Panc1 (cell line): Measurements from ENCODE around the gene NME5. TPM values are rescaled to one million over a fixed set of nuclear protein-coding genes. Genes with fewer than 3 reads are reported as not detected.

Source experiments
- ATAC-seq: fragments of 200-7000 bp; cut with Tn5 transposase; 2 replicates; pipeline ENCODE4 v1.9.1; 2020; ENCODE audit warnings: mild to moderate bottlenecking, moderate library complexity
- BruUV-seq: library from RNA; stranded (reverse); fragments of 400-500 nt; replicated peaks from 2 replicates; lab custom pipeline; 2021; lab: Mats Ljungman, UMichigan
- CTCF ChIA-PET: fragments of 300-600 bp; sonication (Branson Sonifier 250); formaldehyde crosslinking; loops from one replicate; lab custom pipeline; 2022; ENCODE audit warnings: antibody characterized with exemption; lab: Charles Lee
- POLR2A ChIA-PET: fragments of 300-600 bp; sonication (Branson Sonifier 250); formaldehyde crosslinking; loops from one replicate; lab custom pipeline; 2022; ENCODE audit warnings: antibody characterized with exemption; lab: Charles Lee
- DNase-seq: peaks from one replicate; pipeline ENCODE4 v3.0.0-alpha.2; 2010; ENCODE audit warnings: low read depth, low spot score
- H3K27ac ChIP-seq: 2 replicates; pipeline ENCODE4 v1.5.1; 2011; ENCODE audit warnings: mild to moderate bottlenecking, low read length, inconsistent platforms
- H3K27me3 ChIP-seq: fragments of 200-500 bp; sonication (Bioruptor generic); 2 replicates; pipeline ENCODE4 v1.6.0; 2014; ENCODE audit warnings: low read length, inconsistent platforms; ENCODE audit not compliant: control insufficient read depth, insufficient read depth
- H3K36me3 ChIP-seq: fragments of 200-500 bp; sonication (Bioruptor generic); 2 replicates; pipeline ENCODE4 v1.5.1; 2014; ENCODE audit warnings: inconsistent platforms, mild to moderate bottlenecking, low read length, moderate library complexity; ENCODE audit not compliant: control insufficient read depth, insufficient read depth
- H3K4me1 ChIP-seq: 2 replicates; pipeline ENCODE4 v1.5.1; 2011; ENCODE audit warnings: inconsistent platforms, mild to moderate bottlenecking, low read length, moderate library complexity; ENCODE audit not compliant: control insufficient read depth, insufficient read depth
- H3K4me3 ChIP-seq, 2 experiments: 2 replicates each; pipeline ENCODE4 v1.5.1; 2011 to 2012; ENCODE audit warnings: low read depth in 2 of 2, low read length in 2 of 2, mild to moderate bottlenecking in 2 of 2, inconsistent platforms in 1 of 2, moderate library complexity in 1 of 2
- H3K9me3 ChIP-seq: fragments of 200-500 bp; sonication (Bioruptor generic); 2 replicates; pipeline ENCODE4 v1.5.1; 2014; ENCODE audit warnings: low read depth, mild to moderate bottlenecking, inconsistent platforms, low read length, moderate library complexity; ENCODE audit not compliant: control insufficient read depth, insufficient read depth
- POLR2AphosphoS5 ChIP-seq: IDR thresholded peaks from 2 replicates; pipeline ENCODE4 v1.6.1; 2012; ENCODE audit warnings: mild to moderate bottlenecking, low read depth, low read length, moderate library complexity
- SIN3A ChIP-seq: IDR thresholded peaks from 2 replicates; pipeline ENCODE4 v1.6.1; 2012; ENCODE audit warnings: low read depth, mild to moderate bottlenecking, low read length, moderate library complexity, borderline replicate concordance; ENCODE audit not compliant: insufficient read depth
- TCF7L2 ChIP-seq: IDR thresholded peaks from 2 replicates; pipeline ENCODE4 v1.6.1; 2011; ENCODE audit warnings: mild to moderate bottlenecking, low read depth, low read length, inconsistent platforms
- in situ Hi-C: cut with HindIII; loops from 2 replicates; pipeline ENCODE4 v1.10.0; 2016; ENCODE audit warnings: low sequenced_read_pairs, low pct_unique_long_range_greater_than_20kb
- intact Hi-C: fragments of 100-400 bp; cut with micrococcal nuclease; formaldehyde crosslinking; loops from one replicate; pipeline ENCODE4 v1.10.0; 2022; ENCODE audit not compliant: unreplicated experiment
- total RNA-seq: library from RNA; stranded (reverse); gene quantifications from one replicate; pipeline ENCODE4 v1.2.1, GENCODE V29; 2021; ENCODE audit not compliant: unreplicated experiment
- TF ChIP-seq, protein P1 (sequence below), 2 experiments: IDR thresholded peaks; 2 replicates each; pipeline ENCODE4 v1.6.1; 2011 to 2012; ENCODE audit warnings: low read depth in 2 of 2, control low read depth in 1 of 2, low read length in 1 of 2, mild to moderate bottlenecking in 1 of 2, moderate library complexity in 1 of 2; ENCODE audit not compliant: insufficient read depth in 1 of 2
- TF ChIP-seq, protein P2 (sequence below): fragments of 450-650 bp; IDR thresholded peaks from 2 replicates; pipeline ENCODE4 v1.5.1; 2017; ENCODE audit warnings: mild to moderate bottlenecking

NME5 gene
- total RNA-seq, 1 experiment from 2014 or later = 1.7 TPM

DNA sequence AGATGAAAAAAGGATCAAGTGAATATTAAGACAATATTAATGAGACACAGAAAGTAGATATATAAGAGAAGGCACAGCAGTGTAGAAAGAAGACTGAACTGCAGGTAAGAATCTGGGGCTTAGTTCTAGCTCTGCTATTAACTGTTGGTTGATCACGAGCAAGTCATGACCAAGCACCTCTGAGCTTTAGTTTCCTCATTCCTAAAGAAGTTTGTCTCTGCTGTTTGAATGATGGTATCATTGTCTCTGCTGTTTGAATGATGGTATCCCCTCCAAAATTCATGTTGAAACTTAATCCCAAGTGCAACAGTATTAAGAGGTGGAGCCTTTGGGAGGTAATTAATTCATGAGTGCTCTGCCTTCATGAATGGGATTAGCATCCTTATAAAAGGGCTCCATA, 2.5 kb upstream of the NME5 start:
- intact Hi-C loops (no loop called here), in situ Hi-C loops (no loop called here)
- Histone ChIP-seq H3K9me3 (no peaks in the 10 kb centered on the region), H3K4me1 (peaks cover 4% of the 10 kb centered on the region; the same call in 1 of the 2 replicates), H3K27me3 (no peaks in the 10 kb centered on the region), H3K4me3 (no peak overlapping the region), H3K27ac (no peak overlapping the region), H3K36me3 (no peaks in the 10 kb centered on the region)
- DNase-seq (no peak), ATAC-seq (no peak)
- TF ChIP-seq, protein P1, sequence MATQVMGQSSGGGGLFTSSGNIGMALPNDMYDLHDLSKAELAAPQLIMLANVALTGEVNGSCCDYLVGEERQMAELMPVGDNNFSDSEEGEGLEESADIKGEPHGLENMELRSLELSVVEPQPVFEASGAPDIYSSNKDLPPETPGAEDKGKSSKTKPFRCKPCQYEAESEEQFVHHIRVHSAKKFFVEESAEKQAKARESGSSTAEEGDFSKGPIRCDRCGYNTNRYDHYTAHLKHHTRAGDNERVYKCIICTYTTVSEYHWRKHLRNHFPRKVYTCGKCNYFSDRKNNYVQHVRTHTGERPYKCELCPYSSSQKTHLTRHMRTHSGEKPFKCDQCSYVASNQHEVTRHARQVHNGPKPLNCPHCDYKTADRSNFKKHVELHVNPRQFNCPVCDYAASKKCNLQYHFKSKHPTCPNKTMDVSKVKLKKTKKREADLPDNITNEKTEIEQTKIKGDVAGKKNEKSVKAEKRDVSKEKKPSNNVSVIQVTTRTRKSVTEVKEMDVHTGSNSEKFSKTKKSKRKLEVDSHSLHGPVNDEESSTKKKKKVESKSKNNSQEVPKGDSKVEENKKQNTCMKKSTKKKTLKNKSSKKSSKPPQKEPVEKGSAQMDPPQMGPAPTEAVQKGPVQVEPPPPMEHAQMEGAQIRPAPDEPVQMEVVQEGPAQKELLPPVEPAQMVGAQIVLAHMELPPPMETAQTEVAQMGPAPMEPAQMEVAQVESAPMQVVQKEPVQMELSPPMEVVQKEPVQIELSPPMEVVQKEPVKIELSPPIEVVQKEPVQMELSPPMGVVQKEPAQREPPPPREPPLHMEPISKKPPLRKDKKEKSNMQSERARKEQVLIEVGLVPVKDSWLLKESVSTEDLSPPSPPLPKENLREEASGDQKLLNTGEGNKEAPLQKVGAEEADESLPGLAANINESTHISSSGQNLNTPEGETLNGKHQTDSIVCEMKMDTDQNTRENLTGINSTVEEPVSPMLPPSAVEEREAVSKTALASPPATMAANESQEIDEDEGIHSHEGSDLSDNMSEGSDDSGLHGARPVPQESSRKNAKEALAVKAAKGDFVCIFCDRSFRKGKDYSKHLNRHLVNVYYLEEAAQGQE (IDR thresholded peaks at IDR 0.05; ENCODE audit: insufficient read depth in 1 of 2, low read depth in 2 of 2, low read length in 1 of 2) = no peak
- TF ChIP-seq, protein P2, sequence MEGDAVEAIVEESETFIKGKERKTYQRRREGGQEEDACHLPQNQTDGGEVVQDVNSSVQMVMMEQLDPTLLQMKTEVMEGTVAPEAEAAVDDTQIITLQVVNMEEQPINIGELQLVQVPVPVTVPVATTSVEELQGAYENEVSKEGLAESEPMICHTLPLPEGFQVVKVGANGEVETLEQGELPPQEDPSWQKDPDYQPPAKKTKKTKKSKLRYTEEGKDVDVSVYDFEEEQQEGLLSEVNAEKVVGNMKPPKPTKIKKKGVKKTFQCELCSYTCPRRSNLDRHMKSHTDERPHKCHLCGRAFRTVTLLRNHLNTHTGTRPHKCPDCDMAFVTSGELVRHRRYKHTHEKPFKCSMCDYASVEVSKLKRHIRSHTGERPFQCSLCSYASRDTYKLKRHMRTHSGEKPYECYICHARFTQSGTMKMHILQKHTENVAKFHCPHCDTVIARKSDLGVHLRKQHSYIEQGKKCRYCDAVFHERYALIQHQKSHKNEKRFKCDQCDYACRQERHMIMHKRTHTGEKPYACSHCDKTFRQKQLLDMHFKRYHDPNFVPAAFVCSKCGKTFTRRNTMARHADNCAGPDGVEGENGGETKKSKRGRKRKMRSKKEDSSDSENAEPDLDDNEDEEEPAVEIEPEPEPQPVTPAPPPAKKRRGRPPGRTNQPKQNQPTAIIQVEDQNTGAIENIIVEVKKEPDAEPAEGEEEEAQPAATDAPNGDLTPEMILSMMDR = no peak
- no peak for TF ChIP-seq TCF7L2
- TF ChIP-seq POLR2AphosphoS5 = no peak
- no peak for TF ChIP-seq SIN3A
- CTCF ChIA-PET = no interaction called here
- BruUV-seq = no TSS peak
- POLR2A ChIA-PET = no interaction called here

DNA sequence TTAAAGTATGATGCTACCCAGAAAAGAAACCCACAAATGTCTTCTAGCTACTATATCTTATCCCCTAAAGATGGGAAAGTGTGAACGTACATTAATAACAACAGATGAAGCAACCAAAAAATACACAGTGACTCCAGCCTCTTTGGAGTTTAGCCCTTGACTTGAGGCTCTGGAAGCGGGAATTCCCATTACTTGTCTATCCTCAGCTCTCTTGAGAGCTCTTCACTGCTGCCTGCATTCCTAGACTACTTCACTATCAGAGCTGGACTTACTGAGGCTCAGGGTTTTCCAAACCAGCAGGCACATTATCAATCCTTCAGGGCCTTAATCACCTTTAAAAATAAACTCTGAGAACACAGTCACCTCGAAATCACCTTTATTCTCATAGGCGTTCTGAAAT, 1.0 kb upstream of the NME5 start:
- Histone ChIP-seq H3K36me3 (no peaks in the 10 kb centered on the region), H3K9me3 (no peaks in the 10 kb centered on the region), H3K4me3 (no peak overlapping the region), H3K27ac (no peak overlapping the region), H3K27me3 (no peaks in the 10 kb centered on the region), H3K4me1 (peaks cover 4% of the 10 kb centered on the region; the same call in 1 of the 2 replicates)
- in situ Hi-C loops = no loop called here
- ATAC-seq (no peak), DNase-seq (no peak)
- POLR2A ChIA-PET = no interaction called here
- intact Hi-C loops = no loop called here
- CTCF ChIA-PET = interaction anchor here (0.5 to 0.6 kb wide), 2 partner anchors 37 to 84 kb away, joined by 3 to 4 read pairs; no protein-coding TSS in a partner anchor
- BruUV-seq = no TSS peak
- no peak for TF ChIP-seq TCF7L2
- TF ChIP-seq POLR2AphosphoS5 = no peak
- no peak for TF ChIP-seq SIN3A
- TF ChIP-seq, protein P1 (IDR thresholded peaks at IDR 0.05; ENCODE audit: insufficient read depth in 1 of 2, low read depth in 2 of 2, low read length in 1 of 2) = no peak
- TF ChIP-seq, protein P2 = no peak
